ENCODE measurements around the gene CBLB. TPM values are rescaled to one million over a fixed set of nuclear protein-coding genes. Genes with fewer than 3 reads are reported as not detected.

CBLB gene
- total RNA-seq, 5 donors from 2014 or later (not counting 1 experiment from before 2014, with no cell fraction given) = 81.3 to 120 (median 99.6) TPM

GRCh38 chr3:105785803-105786202 is 83.0 kb downstream of the CBLB start:
- WGBS (ENCODE audit: insufficient coverage) = no CpG with 5 or more reads among the region's 3 CpGs
- Mint-ChIP-seq H3K27me3 (no peaks in the 10 kb centered on the region), H3K27ac (peak overlapping the region; percentile 28 to 60), H3K4me1 (peaks cover 58 to 73% (median 71%) of the 10 kb centered on the region in 3 donors), H3K9me3 (peaks cover 0 to 3% (median 0%) of the 10 kb centered on the region in 3 donors), H3K36me3 (peaks cover 23% of the 10 kb centered on the region), H3K4me3 (no peak overlapping the region)
- H3K9me3 ChIP-seq = no peaks in the 10 kb centered on the region
- H3K4me3 ChIP-seq (ENCODE audit: control insufficient read depth in 1 of 2, extremely low read depth in 1 of 2, low read length in 1 of 2) = no peak overlapping the region
- ChIA-PET POLR2A (no interaction called here), CTCF (no interaction called here)
- H3K27ac ChIP-seq (ENCODE audit: low read length) = no peak overlapping the region
- ATAC-seq (replicated peaks in 1 of 4) = peak in 1 of 4 experiments; percentile 28
- no peaks in the 10 kb centered on the region for H3K27me3 ChIP-seq (replicated peaks in 1 of 2; ENCODE audit: control insufficient read depth in 2 of 2, extremely low read depth in 1 of 2, insufficient read depth in 2 of 2, low read length in 1 of 2)
- H3K4me1 ChIP-seq (ENCODE audit: control insufficient read depth in 1 of 2, extremely low read depth in 1 of 2, insufficient read depth in 2 of 2, low read length in 2 of 2) = peaks cover 5 to 12% of the 10 kb centered on the region in 2 experiments
- no peak for DNase-seq
- H3K36me3 ChIP-seq (ENCODE audit: control insufficient read depth in 2 of 2, extremely low read depth in 1 of 2, insufficient read depth in 1 of 2, low read length in 1 of 2) = no peaks in the 10 kb centered on the region

- no peaks in the 10 kb centered on the region for H3K9me3 ChIP-seq
- Mint-ChIP-seq H3K27me3 (no peaks in the 10 kb centered on the region), H3K4me1 (peaks cover 51 to 70% (median 69%) of the 10 kb centered on the region in 3 donors), H3K9me3 (peaks cover 0 to 3% (median 0%) of the 10 kb centered on the region in 3 donors), H3K27ac (peak overlapping the region; percentile 73 to 77), H3K36me3 (peaks cover 15% of the 10 kb centered on the region), H3K4me3 (no peak overlapping the region)
- DNase-seq = no peak
- ChIA-PET CTCF (interaction anchor here (0.6 to 1.3 kb wide), 3 partner anchors 11 to 16 kb away, joined by 3 to 4 read pairs (median 3); no protein-coding TSS in a partner anchor), POLR2A (interaction anchor here (0.7 to 0.9 kb wide), 3 partner anchors 19 to 29 kb away, joined by 3 read pairs; no protein-coding TSS in a partner anchor)
- no peak for ATAC-seq (replicated peaks in 1 of 4)
- H3K36me3 ChIP-seq (ENCODE audit: control insufficient read depth in 2 of 2, extremely low read depth in 1 of 2, insufficient read depth in 1 of 2, low read length in 1 of 2) = no peaks in the 10 kb centered on the region
- peak overlapping the region; percentile 14 for H3K27ac ChIP-seq (ENCODE audit: low read length)
- H3K4me3 ChIP-seq (ENCODE audit: control insufficient read depth in 1 of 2, extremely low read depth in 1 of 2, low read length in 1 of 2) = no peak overlapping the region
- peaks cover 5 to 9% of the 10 kb centered on the region in 2 experiments for H3K4me1 ChIP-seq (ENCODE audit: control insufficient read depth in 1 of 2, extremely low read depth in 1 of 2, insufficient read depth in 2 of 2, low read length in 2 of 2)
- no peaks in the 10 kb centered on the region for H3K27me3 ChIP-seq (replicated peaks in 1 of 2; ENCODE audit: control insufficient read depth in 2 of 2, extremely low read depth in 1 of 2, insufficient read depth in 2 of 2, low read length in 1 of 2)
Measured at GRCh38 chr3:105783631-105784030, 85.2 kb downstream of the CBLB start.

GRCh38 chr3:105781871-105782270 is 86.9 kb downstream of the CBLB start:
- H3K27me3 ChIP-seq (replicated peaks in 1 of 2; ENCODE audit: control insufficient read depth in 2 of 2, extremely low read depth in 1 of 2, insufficient read depth in 2 of 2, low read length in 1 of 2) = no peaks in the 10 kb centered on the region
- H3K36me3 Mint-ChIP-seq = peaks cover 10% of the 10 kb centered on the region
- no peaks in the 10 kb centered on the region for H3K9me3 ChIP-seq
- ChIA-PET CTCF (interaction anchor here (0.7 kb wide), 2 partner anchors 15 to 1975 kb away, joined by 3 read pairs; no protein-coding TSS in a partner anchor), POLR2A (interaction anchor here in 1 of 2 donors (0.5 kb wide), 1 partner anchor 74 kb away, joined by 3 read pairs; no protein-coding TSS in a partner anchor)
- ATAC-seq (replicated peaks in 1 of 4) (no peak), DNase-seq (no peak)
- no peaks in the 10 kb centered on the region for H3K27me3 Mint-ChIP-seq
- H3K4me1 Mint-ChIP-seq = peaks cover 57 to 65% (median 65%) of the 10 kb centered on the region in 3 donors
- peaks cover 0 to 3% (median 0%) of the 10 kb centered on the region in 3 donors for H3K9me3 Mint-ChIP-seq
- no peak overlapping the region for H3K4me3 ChIP-seq (ENCODE audit: control insufficient read depth in 1 of 2, extremely low read depth in 1 of 2, low read length in 1 of 2)
- peak overlapping the region; percentile 37 for H3K27ac ChIP-seq (ENCODE audit: low read length)
- peak overlapping the region; percentile 47 to 78 for H3K27ac Mint-ChIP-seq
- no peaks in the 10 kb centered on the region for H3K36me3 ChIP-seq (ENCODE audit: control insufficient read depth in 2 of 2, extremely low read depth in 1 of 2, insufficient read depth in 1 of 2, low read length in 1 of 2)
- H3K4me3 Mint-ChIP-seq = peak overlapping the region in 1 of 3 donors; percentile 22
- H3K4me1 ChIP-seq (ENCODE audit: control insufficient read depth in 1 of 2, extremely low read depth in 1 of 2, insufficient read depth in 2 of 2, low read length in 2 of 2) = peaks cover 4 to 13% of the 10 kb centered on the region in 2 experiments

- Histone ChIP-seq H3K9me3 (no peaks in the 10 kb centered on the region), H3K36me3 (ENCODE audit: control insufficient read depth in 2 of 2, extremely low read depth in 1 of 2, insufficient read depth in 1 of 2, low read length in 1 of 2) (no peaks in the 10 kb centered on the region), H3K4me3 (ENCODE audit: control insufficient read depth in 1 of 2, extremely low read depth in 1 of 2, low read length in 1 of 2) (no peak overlapping the region), H3K27ac (ENCODE audit: low read length) (no peak overlapping the region), H3K4me1 (ENCODE audit: control insufficient read depth in 1 of 2, extremely low read depth in 1 of 2, insufficient read depth in 2 of 2, low read length in 2 of 2) (peaks cover 4 to 10% of the 10 kb centered on the region in 2 experiments), H3K27me3 (replicated peaks in 1 of 2; ENCODE audit: control insufficient read depth in 2 of 2, extremely low read depth in 1 of 2, insufficient read depth in 2 of 2, low read length in 1 of 2) (no peaks in the 10 kb centered on the region)
- Mint-ChIP-seq H3K9me3 (peaks cover 0 to 3% (median 0%) of the 10 kb centered on the region in 3 donors), H3K27me3 (no peaks in the 10 kb centered on the region), H3K4me1 (peaks cover 57 to 67% (median 66%) of the 10 kb centered on the region in 3 donors), H3K27ac (peak overlapping the region in 1 of 2 donors; percentile 11), H3K4me3 (no peak overlapping the region), H3K36me3 (peaks cover 18% of the 10 kb centered on the region)
- WGBS (ENCODE audit: insufficient coverage) = no CpG with 5 or more reads among the region's 2 CpGs
- ATAC-seq (replicated peaks in 1 of 4) (no peak), DNase-seq (no peak)
- ChIA-PET POLR2A (interaction anchor here in 1 of 2 donors (0.7 kb wide), 1 partner anchor 15 kb away, joined by 7 read pairs; no protein-coding TSS in a partner anchor), CTCF (interaction anchor here in 1 of 2 donors (0.6 to 0.7 kb wide), 4 partner anchors 20 to 507 kb away, joined by 3 to 5 read pairs (median 3); no protein-coding TSS in a partner anchor)
Measured at GRCh38 chr3:105780107-105780506, 88.7 kb downstream of the CBLB start.

GRCh38 chr3:105775368-105775767 is 93.4 kb downstream of the CBLB start:
- Histone ChIP-seq H3K27ac (ENCODE audit: low read length) (peak overlapping the region; percentile 7), H3K4me1 (ENCODE audit: control insufficient read depth in 1 of 2, extremely low read depth in 1 of 2, insufficient read depth in 2 of 2, low read length in 2 of 2) (peaks cover 8 to 12% of the 10 kb centered on the region in 2 experiments), H3K36me3 (ENCODE audit: control insufficient read depth in 2 of 2, extremely low read depth in 1 of 2, insufficient read depth in 1 of 2, low read length in 1 of 2) (peaks cover 0 to 2% of the 10 kb centered on the region in 2 donors), H3K27me3 (replicated peaks in 1 of 2; ENCODE audit: control insufficient read depth in 2 of 2, extremely low read depth in 1 of 2, insufficient read depth in 2 of 2, low read length in 1 of 2) (no peaks in the 10 kb centered on the region), H3K4me3 (ENCODE audit: control insufficient read depth in 1 of 2, extremely low read depth in 1 of 2, low read length in 1 of 2) (no peak overlapping the region), H3K9me3 (no peaks in the 10 kb centered on the region)
- Mint-ChIP-seq H3K27me3 (no peaks in the 10 kb centered on the region), H3K9me3 (no peaks in the 10 kb centered on the region), H3K4me3 (no peak overlapping the region), H3K27ac (peak overlapping the region; percentile 79 to 84), H3K36me3 (peaks cover 38% of the 10 kb centered on the region), H3K4me1 (peaks cover 71 to 81% (median 79%) of the 10 kb centered on the region in 3 donors)
- ATAC-seq (replicated peaks in 1 of 4) (peak in 2 of 4 experiments; percentile 35 to 45), DNase-seq (no peak)
- POLR2A ChIA-PET = interaction anchor here (1.6 to 1.7 kb wide), 2 partner anchors 8 to 12 kb away, joined by 5 to 11 read pairs; no protein-coding TSS in a partner anchor
- no CpG with 5 or more reads among the region's 3 CpGs for WGBS (ENCODE audit: insufficient coverage)
- CTCF ChIA-PET = interaction anchor here in 1 of 2 donors (0.6 kb wide), 1 partner anchor 106 kb away, joined by 3 read pairs; no protein-coding TSS in a partner anchor

- DNase-seq (no peak), ATAC-seq (replicated peaks in 1 of 4) (no peak)
- peaks cover 8 to 16% of the 10 kb centered on the region in 2 experiments for H3K4me1 ChIP-seq (ENCODE audit: control insufficient read depth in 1 of 2, extremely low read depth in 1 of 2, insufficient read depth in 2 of 2, low read length in 2 of 2)
- WGBS (ENCODE audit: insufficient coverage) = no CpG with 5 or more reads among the region's 1 CpG
- H3K4me3 Mint-ChIP-seq = no peak overlapping the region
- H3K9me3 Mint-ChIP-seq = no peaks in the 10 kb centered on the region
- H3K4me3 ChIP-seq (ENCODE audit: control insufficient read depth in 1 of 2, extremely low read depth in 1 of 2, low read length in 1 of 2) = no peak overlapping the region
- H3K36me3 Mint-ChIP-seq = peaks cover 46% of the 10 kb centered on the region
- peak overlapping the region; percentile 44 to 68 for H3K27ac Mint-ChIP-seq
- peaks cover 78 to 81% (median 80%) of the 10 kb centered on the region in 3 donors for H3K4me1 Mint-ChIP-seq
- no peaks in the 10 kb centered on the region for H3K9me3 ChIP-seq
- H3K27me3 ChIP-seq (replicated peaks in 1 of 2; ENCODE audit: control insufficient read depth in 2 of 2, extremely low read depth in 1 of 2, insufficient read depth in 2 of 2, low read length in 1 of 2) = no peaks in the 10 kb centered on the region
- ChIA-PET POLR2A (interaction anchor here in 1 of 2 donors (0.7 kb wide), 1 partner anchor 16 kb away, joined by 3 read pairs; no protein-coding TSS in a partner anchor), CTCF (no interaction called here)
- no peaks in the 10 kb centered on the region for H3K27me3 Mint-ChIP-seq
- peaks cover 0 to 2% of the 10 kb centered on the region in 2 donors for H3K36me3 ChIP-seq (ENCODE audit: control insufficient read depth in 2 of 2, extremely low read depth in 1 of 2, insufficient read depth in 1 of 2, low read length in 1 of 2)
- H3K27ac ChIP-seq (ENCODE audit: low read length) = peak overlapping the region; percentile 7
Measured at GRCh38 chr3:105774444-105775180, 94.2 kb downstream of the CBLB start.
